ENCODE measurements around the gene WDR93. TPM values are rescaled to one million over a fixed set of nuclear protein-coding genes. Genes with fewer than 3 reads are reported as not detected.

WDR93 gene
- total RNA-seq (ENCODE audit: low replicate concordance) = 0.09 and 0.49 TPM in 2 replicates

DNA sequence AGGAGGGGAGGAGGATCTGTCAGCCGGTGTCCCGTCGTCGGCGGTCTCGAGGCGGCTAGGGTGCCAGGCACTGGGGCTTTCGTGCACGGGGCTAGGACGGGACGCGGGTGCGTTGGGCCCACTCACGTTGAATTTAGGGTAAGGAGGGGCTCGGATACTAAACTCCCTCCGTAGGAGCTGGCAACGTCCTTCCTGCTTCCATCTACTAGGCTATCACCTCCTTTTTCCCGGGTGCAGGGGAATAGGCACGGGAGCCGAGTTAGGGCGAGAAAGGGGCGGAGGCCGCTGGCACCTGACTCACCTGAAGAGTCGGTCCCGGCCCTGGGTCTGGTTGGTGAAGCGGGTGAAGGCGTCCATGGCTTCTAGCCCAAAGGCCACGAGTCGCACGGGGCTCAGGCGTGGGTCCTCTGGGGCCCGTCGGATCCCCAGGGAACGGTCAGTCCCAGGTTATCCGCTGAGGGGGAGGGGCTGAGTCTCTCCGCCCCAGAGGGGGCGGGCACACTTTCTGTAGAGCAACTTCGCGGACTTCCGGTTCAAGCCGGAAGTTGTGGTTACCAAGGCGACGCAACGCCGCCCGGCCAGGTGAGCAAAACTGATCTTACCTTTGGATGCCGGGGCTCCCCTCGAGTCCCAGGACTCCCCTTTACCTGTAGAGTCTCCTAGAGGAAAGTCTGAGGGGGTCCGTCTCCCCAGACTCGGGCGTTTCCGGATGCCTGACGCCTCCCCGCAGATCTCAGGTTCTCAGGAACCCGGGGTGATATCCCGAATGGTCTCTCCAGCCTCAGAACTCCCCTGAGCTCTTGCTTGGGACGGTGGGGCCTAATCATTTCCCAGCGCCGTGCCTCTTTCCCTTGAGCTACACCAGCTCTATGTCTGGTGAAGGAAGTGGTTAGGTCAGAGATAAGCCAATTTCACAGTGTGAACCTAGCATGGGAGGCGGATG, at the start of gene WDR93, which contains the start of gene PEX11A:
WDR93 (plus strand) TSS at position 536 of the 943 bp plus-strand sequence. CDS start 10,936 bp downstream, outside the sequence.
PEX11A (minus strand) TSS at position 479 of the 943 bp plus-strand sequence; CDS start at position 357, 122 bp downstream.
- peak; percentile 67 for DNase-seq (ENCODE audit: low read depth)
- H3K4me3 ChIP-seq (ENCODE audit: low read depth, low read length) = peak within 1 kb of the TSS; percentile 88
- TF ChIP-seq, protein P1, sequence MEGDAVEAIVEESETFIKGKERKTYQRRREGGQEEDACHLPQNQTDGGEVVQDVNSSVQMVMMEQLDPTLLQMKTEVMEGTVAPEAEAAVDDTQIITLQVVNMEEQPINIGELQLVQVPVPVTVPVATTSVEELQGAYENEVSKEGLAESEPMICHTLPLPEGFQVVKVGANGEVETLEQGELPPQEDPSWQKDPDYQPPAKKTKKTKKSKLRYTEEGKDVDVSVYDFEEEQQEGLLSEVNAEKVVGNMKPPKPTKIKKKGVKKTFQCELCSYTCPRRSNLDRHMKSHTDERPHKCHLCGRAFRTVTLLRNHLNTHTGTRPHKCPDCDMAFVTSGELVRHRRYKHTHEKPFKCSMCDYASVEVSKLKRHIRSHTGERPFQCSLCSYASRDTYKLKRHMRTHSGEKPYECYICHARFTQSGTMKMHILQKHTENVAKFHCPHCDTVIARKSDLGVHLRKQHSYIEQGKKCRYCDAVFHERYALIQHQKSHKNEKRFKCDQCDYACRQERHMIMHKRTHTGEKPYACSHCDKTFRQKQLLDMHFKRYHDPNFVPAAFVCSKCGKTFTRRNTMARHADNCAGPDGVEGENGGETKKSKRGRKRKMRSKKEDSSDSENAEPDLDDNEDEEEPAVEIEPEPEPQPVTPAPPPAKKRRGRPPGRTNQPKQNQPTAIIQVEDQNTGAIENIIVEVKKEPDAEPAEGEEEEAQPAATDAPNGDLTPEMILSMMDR (IDR thresholded peaks at IDR 0.05; ENCODE audit: insufficient read depth, low read length) = no peak

DNA sequence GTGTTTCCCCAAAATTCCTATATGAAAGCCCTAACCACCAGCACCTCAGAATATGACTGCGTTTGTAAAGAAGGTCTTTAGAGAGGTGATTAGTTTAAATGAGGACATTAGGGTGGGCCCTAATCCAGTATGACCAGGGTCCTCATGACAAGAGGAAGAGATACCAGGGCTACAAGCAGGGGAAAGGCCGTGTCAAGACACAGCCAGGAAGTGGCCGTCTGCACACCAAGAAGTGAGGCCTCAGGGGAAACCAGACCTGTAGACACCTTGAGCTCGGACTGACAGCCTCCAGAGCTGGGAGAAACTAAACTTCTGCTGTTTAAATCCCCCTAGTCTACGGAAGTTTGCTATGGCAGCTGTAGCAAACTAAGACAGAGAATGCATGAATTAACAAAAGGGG, 49.6 kb upstream of the WDR93 start:
- no peak for DNase-seq (ENCODE audit: low read depth)
- no peak overlapping the region for H3K4me3 ChIP-seq (ENCODE audit: low read depth, low read length)
- TF ChIP-seq, protein P1 (IDR thresholded peaks at IDR 0.05; ENCODE audit: insufficient read depth, low read length) = no peak

DNA sequence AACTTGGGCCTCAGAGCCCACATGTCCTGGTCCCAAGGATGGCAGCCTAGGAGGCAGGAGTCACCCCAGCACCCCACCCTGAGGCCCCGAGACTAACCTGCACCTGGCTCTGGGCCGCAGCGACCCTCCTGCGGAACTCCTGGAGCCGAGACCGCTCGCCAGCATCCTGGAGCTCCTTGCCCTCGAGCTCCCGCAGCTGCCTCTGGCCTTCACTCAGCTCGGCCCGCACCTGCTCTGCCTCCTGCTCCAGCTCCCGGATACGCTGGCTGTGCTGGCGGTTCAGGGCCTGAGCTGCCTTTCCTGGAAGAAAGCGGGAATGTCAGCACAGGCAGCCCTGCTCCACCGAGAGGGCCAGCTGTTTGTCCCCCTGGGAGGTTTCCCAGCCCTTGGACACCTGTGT, 48.5 kb upstream of the WDR93 start:
- H3K4me3 ChIP-seq (ENCODE audit: low read depth, low read length) = no peak overlapping the region
- TF ChIP-seq, protein P1 (IDR thresholded peaks at IDR 0.05; ENCODE audit: insufficient read depth, low read length) = no peak
- DNase-seq (ENCODE audit: low read depth) = no peak

GRCh38 chr15:89645680-89646079, 44.9 kb upstream of the WDR93 start:
- TF ChIP-seq, protein P1 (IDR thresholded peaks at IDR 0.05; ENCODE audit: insufficient read depth, low read length) = no peak
- no peak overlapping the region for H3K4me3 ChIP-seq (ENCODE audit: low read depth, low read length)
- no peak for DNase-seq (ENCODE audit: low read depth)

DNA sequence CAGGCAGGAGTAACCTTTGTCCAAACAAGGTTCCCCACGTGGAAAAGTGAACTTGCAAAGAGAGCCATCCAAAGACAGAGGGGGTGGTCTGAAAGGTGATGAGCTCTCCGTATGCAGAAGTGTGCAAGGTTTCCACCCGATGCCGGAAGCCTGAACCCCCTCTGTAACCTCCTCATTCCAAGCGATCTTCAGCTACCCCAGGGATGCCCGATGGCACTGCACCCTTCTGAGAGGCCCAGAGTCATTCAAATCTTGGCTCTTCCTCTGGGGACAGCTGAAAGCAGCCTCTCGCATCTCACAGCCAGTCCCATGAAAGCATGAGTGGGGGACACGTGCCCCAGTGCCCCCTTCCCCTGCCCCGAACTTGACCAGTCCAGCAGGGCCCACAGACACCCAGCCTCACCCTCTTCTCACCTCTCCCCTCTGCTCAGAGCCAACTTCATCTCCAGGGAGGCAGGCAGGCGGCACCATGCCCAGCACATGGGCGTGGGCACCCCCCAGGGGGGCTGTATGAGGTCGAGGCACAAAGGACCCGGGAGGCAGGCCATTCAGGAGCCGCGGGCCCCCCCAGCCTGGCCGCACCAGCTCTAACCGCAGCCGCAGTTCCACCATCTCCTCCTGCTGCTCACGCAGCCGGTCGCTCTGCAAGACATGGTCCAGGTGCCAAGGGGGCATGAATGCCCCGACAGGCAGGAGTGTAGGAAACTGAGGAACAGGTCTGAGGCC, 44.0 kb upstream of the WDR93 start:
- TF ChIP-seq, protein P1 (IDR thresholded peaks at IDR 0.05; ENCODE audit: insufficient read depth, low read length) = no peak
- no peak overlapping the region for H3K4me3 ChIP-seq (ENCODE audit: low read depth, low read length)
- no peak for DNase-seq (ENCODE audit: low read depth)

GRCh38 chr15:89647191-89647851, 43.3 kb upstream of the WDR93 start:
- TF ChIP-seq, protein P1 (IDR thresholded peaks at IDR 0.05; ENCODE audit: insufficient read depth, low read length) = peak; percentile 92
- DNase-seq (ENCODE audit: low read depth) = peak; percentile 57
- H3K4me3 ChIP-seq (ENCODE audit: low read depth, low read length) = no peak overlapping the region
